CD4-positive, alpha-beta T cell treated with Interleukin-4 for 1 hour (primary cell): ENCODE measurements around the gene UGT1A5.
"Not testable (repeated sequence)": the region's sequence is repeated elsewhere in the genome, so short reads cannot be mapped to it uniquely, and the experiment has no call there.

Experiments
- DNase-seq, 2 donors: peaks; one replicate each; pipeline ENCODE4 v3.0.0-alpha.2; 2020 to 2022

UGT1A5 gene

GRCh38 chr2:233746475-233747282 lies 34.0 kb downstream of the UGT1A5 start:
- no peak for DNase-seq

DNA sequence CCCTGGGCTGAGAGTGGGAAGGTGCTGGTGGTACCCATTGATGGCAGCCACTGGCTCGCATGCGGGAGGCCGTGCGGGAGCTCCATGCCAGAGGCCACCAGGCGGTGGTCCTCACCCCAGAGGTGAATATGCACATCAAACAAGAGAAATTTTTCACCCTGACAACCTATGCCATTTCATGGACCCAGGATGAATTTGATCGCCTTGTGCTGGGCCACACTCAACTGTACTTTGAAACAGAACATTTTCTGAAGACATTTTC lies 34.5 kb downstream of the UGT1A5 start:
- DNase-seq: no peak

DNA sequence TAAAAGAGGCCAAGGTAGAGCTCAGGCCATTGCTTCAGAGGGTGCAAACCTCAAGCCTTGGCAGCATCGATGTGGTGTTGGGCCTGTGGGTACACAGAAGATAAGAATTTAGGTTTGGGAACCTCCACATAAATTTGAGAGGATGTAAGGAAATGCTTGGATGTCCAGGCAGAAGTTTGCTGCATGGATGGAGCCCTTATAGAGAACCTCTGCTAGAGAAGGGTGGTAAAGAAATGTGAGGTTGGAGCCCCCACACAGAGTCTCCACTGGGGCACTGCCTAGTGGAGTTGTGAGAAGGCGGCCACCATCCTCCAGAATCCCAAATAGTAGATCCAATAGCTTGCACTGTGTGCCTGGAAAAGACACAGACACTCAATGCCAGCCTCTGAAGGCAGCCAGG lies 38.0 kb downstream of the UGT1A5 start:
- not testable (repeated sequence) for DNase-seq

DNA sequence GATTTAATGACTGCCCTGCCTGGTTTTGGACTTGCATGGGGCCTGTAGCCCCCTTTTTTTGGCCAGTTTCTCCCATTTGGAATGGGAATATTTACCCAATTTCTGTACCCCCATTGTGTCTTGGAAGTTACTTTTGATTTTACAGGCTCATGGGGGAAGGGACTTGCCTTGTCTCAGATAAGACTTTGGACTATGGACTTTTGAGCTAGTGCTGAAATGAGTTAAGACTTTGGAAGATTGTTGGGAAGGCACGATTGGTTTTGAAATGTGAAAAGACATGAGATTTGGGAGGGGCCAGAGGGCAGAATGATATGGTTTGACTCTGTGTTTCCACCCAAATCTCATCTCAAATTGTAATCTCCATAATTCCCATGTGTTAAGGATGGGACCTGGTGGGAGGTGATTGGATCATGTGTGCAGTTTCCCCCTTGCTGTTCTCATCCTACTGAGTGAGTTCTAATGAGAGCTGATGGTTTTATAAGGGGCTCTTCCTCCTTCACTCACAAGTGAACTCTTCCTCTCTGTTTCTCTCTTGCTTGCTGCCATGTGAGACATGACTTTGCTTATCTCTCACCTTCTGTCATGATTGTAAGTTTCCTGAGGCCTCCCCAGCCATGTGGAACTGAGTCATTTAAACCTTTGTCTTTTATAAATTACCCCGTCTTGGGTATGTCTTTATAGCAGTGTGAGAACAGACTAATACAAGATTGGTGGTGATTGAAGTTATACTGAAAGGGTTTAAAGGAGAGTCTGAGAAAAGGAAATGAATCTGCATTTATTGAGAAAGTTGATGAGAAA lies 38.7 kb downstream of the UGT1A5 start:
- DNase-seq: not testable (repeated sequence)

GRCh38 chr2:233754872-233755611 lies 42.3 kb downstream of the UGT1A5 start:
- no peak for DNase-seq

DNA sequence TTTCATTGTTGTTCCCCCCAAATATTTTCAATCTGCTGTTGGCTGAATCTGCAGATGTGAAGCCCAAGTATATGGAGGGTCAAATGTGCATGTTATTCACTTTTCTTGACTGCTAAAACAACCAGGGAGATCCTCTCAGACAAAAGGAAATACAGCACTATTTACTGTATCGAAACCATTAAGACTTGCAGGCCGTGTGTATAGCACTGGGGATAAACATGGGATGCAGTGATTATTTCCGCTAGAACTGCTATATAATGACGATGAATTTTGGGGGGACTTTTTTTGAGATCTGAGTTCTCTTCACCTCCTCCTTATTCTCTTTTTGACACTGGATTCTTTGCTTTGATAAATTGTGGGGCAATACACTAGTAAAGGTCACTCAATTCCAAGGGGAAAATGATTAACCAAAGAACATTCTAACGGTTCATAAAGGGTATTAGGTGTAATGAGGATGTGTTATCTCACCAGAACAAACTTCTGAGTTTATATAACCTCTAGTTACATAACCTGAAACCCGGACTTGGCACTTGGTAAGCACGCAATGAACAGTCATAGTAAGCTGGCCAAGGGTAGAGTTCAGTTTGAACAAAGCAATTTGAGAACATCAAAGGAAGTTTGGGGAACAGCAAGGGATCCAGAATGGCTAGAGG lies 43.8 kb downstream of the UGT1A5 start:
- no peak for DNase-seq

- DNase-seq: no peak
Measured at GRCh38 chr2:233758141-233758540, 45.4 kb downstream of the UGT1A5 start.

DNA sequence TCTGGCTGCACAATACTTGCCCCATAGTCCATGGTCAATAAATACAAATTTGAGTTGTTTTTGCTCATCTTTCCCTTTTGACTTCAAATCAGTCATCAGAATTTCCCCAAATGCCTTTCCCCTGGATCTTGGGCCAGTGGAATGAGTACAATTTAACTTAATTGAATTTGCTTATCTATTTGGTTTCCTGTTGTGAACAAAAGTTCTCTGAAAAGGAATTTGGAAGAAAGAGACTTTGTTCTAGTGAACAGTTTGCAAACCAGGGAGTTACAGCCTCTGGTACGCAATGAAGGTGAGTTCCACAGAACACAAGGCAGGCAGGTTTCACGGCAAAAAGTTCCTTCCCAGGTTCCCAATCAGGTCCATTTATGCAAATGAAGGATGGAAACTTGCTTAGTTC lies 46.1 kb downstream of the UGT1A5 start:
- DNase-seq: no peak

- DNase-seq: no peak
Measured at GRCh38 chr2:233760043-233760442, 47.3 kb downstream of the UGT1A5 start, which contains the start of gene UGT1A1. Gene UGT1A1 (plus strand): TSS chr2:233760270. CDS start chr2:233760288, 18 bp downstream.

- DNase-seq: no peak
Measured at GRCh38 chr2:233761040-233761769, 48.5 kb downstream of the UGT1A5 start.

DNA sequence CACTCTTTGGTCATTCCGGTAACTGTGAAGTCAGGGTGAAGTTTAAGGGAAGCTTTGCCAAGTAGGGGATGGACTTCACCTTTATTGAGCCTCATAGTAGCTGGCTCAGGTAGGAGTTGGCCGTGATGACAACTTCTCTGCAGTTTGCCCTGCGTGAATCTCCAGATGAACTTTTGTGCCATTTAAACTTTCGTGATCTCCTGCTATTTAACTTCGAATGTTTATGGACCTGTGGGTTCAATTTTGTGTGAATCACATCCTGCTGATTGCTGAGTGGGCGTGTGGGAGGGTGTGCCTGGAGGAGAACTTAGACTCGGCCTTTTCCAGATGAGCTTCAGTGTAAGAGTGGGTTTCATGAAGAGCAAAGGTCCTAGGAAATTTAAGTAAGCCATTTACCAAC lies 51.6 kb downstream of the UGT1A5 start:
- DNase-seq: no peak

DNA sequence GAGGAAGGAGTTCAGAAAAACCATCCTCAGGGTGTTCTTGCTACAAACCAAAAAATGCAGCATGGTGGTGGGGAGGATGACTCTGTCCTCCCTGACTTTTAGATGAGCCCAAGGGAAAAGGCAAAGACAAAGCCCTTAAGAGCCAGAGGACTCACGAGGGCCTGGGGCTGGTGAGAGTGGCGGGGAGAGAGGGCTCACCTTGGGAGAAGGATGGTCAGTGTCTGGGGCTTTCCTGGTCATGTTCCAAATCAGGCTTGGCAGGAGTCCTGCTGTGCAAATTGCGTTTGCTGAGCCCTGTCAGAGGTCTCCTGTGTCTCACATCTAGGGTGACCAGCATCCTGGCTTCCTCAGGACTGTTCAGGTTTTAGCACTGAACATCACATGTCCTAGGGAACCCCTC lies 52.1 kb downstream of the UGT1A5 start:
- DNase-seq: no peak

DNA sequence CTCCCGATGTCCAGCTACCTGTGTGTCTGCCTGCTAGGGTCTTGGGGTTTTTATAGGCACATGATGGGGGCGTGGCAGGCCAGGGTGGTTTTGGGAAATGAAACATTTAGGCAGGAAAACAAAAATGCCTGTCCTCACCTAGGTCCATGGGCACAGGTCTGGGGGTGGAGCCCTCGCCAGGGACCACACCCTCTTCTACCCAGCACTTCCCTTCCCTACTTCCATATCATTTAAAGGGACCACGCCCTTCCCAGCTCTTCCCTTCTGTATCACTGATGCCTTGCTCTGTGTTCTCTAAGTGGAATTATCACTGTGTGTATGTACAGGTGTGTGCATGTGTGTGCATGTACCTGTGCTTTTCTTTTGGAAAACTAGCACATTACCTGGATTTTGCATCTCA lies 53.7 kb downstream of the UGT1A5 start:
- DNase-seq: no peak

- DNase-seq: no peak
Measured at GRCh38 chr2:233768076-233768475, 55.4 kb downstream of the UGT1A5 start.

GRCh38 chr2:233769260-233769659 lies 56.6 kb downstream of the UGT1A5 start:
- DNase-seq: no peak

DNA sequence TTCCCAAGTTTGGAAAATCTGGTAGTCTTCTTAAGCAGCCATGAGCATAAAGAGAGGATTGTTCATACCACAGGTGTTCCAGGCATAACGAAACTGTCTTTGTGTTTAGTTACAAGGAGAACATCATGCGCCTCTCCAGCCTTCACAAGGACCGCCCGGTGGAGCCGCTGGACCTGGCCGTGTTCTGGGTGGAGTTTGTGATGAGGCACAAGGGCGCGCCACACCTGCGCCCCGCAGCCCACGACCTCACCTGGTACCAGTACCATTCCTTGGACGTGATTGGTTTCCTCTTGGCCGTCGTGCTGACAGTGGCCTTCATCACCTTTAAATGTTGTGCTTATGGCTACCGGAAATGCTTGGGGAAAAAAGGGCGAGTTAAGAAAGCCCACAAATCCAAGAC lies 59.4 kb downstream of the UGT1A5 start:
- no peak for DNase-seq

DNA sequence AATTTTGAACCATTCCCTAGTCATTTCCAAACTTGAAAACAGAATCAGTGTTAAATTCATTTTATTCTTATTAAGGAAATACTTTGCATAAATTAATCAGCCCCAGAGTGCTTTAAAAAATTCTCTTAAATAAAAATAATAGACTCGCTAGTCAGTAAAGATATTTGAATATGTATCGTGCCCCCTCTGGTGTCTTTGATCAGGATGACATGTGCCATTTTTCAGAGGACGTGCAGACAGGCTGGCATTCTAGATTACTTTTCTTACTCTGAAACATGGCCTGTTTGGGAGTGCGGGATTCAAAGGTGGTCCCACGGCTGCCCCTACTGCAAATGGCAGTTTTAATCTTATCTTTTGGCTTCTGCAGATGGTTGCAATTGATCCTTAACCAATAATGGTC lies 59.9 kb downstream of the UGT1A5 start:
- no peak for DNase-seq

GRCh38 chr2:233773854-233774253 lies 61.1 kb downstream of the UGT1A5 start:
- no peak for DNase-seq

DNA sequence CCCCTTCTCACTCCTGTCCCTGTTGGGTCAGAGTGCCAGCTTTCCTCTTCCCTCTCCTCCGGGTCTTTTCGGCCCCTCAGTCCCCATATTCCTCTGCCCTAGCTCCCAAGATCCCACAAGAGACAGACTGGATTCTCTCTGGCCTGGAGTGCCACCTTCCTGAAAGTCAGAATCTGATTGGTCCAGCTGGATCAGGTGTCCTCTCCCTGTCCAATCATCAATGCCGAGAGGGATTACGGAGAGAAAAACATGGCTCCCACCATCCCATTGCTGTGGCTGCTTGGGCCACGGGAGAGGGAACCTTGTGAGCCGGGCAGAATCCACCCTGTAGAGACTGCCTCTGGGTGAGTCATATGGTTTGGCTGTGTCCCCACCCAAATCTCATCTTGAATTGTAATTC lies 62.7 kb downstream of the UGT1A5 start:
- no peak for DNase-seq

DNA sequence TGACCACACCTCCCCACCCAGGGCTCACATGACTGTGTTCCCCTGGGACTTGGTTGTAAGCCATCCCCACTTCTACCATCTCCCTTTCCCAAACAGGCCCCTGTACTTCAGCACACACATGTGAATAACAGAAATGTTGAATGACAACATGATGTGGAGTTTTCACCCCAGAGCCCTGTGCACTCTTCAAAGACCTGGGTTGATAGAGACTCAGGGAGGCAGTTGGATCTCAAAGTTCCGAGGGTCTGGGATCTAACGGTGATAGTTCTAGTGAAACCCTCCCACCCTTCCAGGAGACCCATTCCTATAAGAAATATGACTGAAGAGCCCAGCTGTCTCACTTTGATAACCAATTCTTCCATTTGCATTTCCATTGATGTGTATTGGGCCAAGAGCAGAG lies 65.3 kb downstream of the UGT1A5 start, which contains the start of gene MROH2A:
Gene MROH2A (plus strand): TSS at position 301 of the 400 bp plus-strand sequence. CDS start 1,029 bp downstream, outside the sequence.
- no peak for DNase-seq

GRCh38 chr2:233779722-233780121 lies 67.0 kb downstream of the UGT1A5 start:
- DNase-seq: no peak

GRCh38 chr2:233780771-233781170 lies 68.1 kb downstream of the UGT1A5 start:
- DNase-seq: no peak
